ENCODE results near the gene ALAS1.

ALAS1 gene

DNA sequence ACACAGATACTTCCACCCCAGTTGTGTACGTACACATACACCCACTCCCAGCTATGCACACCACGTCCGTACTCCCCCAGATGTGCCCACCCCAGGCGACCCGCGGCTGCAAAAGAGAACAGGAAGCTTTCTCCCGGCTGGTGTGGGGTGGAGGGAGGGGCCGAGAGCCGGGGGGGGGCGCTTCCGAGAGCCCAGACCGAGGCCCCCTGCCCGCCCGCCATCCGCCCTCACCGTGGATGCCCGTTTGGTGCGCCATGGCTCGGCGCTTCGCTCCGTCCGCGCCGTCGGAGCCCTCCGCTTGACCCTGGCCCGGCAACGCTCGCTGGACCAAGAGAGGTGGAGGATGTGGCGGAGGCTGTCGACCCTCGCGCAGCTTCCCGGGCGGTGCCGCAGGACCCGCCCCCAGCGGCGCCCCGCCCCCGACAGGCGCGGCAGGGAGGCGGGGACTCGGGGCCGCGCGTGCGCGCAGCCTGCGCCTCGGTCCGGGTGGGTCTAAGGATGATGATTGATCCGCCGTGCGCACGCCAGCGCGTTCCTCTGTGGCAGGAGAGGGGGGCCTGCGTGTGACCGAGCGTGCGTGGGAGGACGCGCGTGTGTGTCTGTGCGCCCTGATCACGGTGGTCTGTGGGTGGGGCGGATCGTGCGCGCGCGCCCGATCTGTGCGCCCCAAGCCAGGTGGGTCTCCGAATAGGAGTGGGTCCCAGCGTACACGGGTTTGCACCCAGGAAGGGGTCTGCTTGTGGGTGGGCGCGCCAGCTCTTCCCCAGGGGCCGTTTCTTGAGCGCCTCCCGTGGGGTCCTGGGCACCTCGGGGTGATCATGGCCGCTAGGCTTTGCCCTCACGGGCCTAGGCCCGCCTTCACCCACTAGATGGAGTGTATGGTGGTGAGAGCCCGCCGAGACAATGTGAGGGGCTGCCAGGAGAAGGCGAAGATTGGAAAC is 41.1 kb downstream of the ALAS1 start, which contains the start of gene TWF2:
TWF2 (minus strand) TSS at position 398 of the 941 bp plus-strand sequence; CDS start at position 256, 142 bp downstream.
- H3K9me3 ChIP-seq (ENCODE audit: control insufficient read depth, low read length), result no peaks in the 10 kb centered on the region
- no peaks in the 10 kb centered on the region for H3K27me3 ChIP-seq (replicated peaks; ENCODE audit: control insufficient read depth, insufficient read depth, low read length)
- H3K4me3 ChIP-seq (ENCODE audit: low read length), result peak within 1 kb of the TSS; percentile 87
- peaks cover 11% of the 10 kb centered on the region for H3K36me3 ChIP-seq (ENCODE audit: control insufficient read depth, insufficient read depth, low read length, severe bottlenecking)
- peak within 1 kb of the TSS; percentile 99 for H3K9ac ChIP-seq (ENCODE audit: low read length)
- peaks cover 50% of the 10 kb centered on the region for H3K4me1 ChIP-seq (ENCODE audit: control insufficient read depth, insufficient read depth, low read length)
- peak; percentile 93 for DNase-seq (ENCODE audit: low read depth)

DNA sequence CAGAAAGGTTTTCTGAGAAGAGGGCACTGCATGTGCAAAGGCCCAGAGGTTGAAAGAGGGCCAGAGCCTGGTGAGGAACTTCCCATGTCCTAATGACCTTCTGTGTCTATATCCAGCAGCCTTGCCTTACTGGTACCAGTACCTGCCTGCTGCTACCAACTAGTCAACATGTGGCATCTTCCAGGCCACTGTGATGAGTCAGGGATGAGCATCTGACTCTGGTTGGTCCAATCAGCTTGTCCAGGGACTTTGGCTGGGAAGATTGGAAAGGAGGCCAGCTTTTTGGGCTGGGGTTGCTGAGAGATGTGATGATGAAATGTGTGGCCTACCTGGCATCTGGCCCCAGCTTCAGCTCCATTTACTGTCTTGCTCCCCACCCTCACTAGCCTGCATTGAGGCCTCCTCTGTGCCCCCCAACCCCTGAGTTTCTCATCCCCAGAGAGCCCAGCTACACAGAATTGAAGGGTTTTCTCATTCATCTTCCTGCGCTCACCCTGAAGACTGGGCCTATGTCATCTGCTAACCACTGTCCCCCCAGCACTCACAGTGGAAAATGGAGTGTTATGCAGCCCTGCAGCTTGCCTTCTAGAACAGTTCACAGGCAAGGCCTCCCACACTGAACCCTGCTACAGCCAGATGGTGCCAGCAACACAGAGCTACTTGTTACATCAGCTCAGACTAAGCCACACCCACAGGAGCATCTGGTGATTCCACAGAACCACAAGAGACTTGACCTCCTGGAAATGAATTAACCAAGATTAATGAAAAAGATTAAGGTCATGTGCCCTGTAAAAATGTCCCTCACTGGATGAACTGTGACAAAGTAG is 42.3 kb downstream of the ALAS1 start:
- Histone ChIP-seq H3K27me3 (replicated peaks; ENCODE audit: control insufficient read depth, insufficient read depth, low read length) (no peaks in the 10 kb centered on the region), H3K4me1 (ENCODE audit: control insufficient read depth, insufficient read depth, low read length) (peaks cover 50% of the 10 kb centered on the region), H3K4me3 (ENCODE audit: low read length) (peak overlapping the region; percentile 87), H3K9me3 (ENCODE audit: control insufficient read depth, low read length) (no peaks in the 10 kb centered on the region), H3K36me3 (ENCODE audit: control insufficient read depth, insufficient read depth, low read length, severe bottlenecking) (no peaks in the 10 kb centered on the region), H3K9ac (ENCODE audit: low read length) (peak overlapping the region; percentile 99)
- DNase-seq (ENCODE audit: low read depth), result peak; percentile 92

DNA sequence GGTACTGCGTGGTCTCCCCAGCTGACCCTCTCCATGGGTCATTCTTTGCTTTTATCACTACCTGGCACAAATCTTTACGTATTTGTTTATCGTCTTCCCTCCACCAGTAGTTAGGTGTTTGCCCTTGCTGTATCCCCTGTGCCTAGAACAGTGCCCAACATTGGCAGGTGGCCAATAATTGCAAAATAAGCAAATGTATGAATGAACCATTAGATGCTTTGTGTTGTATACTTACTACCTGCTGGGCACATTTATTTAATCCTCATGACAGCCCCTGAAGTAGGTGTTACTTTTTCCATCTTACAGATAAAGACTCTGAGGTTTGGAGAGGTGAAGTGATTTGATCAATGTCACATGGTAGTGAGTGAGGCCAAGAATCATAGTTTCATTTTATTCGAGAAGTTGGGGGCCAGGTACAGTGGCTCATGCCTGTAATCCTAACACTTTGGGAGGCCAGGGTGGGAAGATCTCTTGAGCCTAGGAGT is 43.0 kb downstream of the ALAS1 start:
- no peak overlapping the region for H3K9ac ChIP-seq (ENCODE audit: low read length)
- no peaks in the 10 kb centered on the region for H3K27me3 ChIP-seq (replicated peaks; ENCODE audit: control insufficient read depth, insufficient read depth, low read length)
- H3K4me1 ChIP-seq (ENCODE audit: control insufficient read depth, insufficient read depth, low read length), result peaks cover 46% of the 10 kb centered on the region
- DNase-seq (ENCODE audit: low read depth), result no peak
- H3K36me3 ChIP-seq (ENCODE audit: control insufficient read depth, insufficient read depth, low read length, severe bottlenecking), result no peaks in the 10 kb centered on the region
- no peaks in the 10 kb centered on the region for H3K9me3 ChIP-seq (ENCODE audit: control insufficient read depth, low read length)
- no peak overlapping the region for H3K4me3 ChIP-seq (ENCODE audit: low read length)

GRCh38 chr3:52242039-52242438 is 44.1 kb downstream of the ALAS1 start:
- Histone ChIP-seq H3K9ac (ENCODE audit: low read length) (no peak overlapping the region), H3K36me3 (ENCODE audit: control insufficient read depth, insufficient read depth, low read length, severe bottlenecking) (no peaks in the 10 kb centered on the region), H3K4me3 (ENCODE audit: low read length) (no peak overlapping the region), H3K27me3 (replicated peaks; ENCODE audit: control insufficient read depth, insufficient read depth, low read length) (no peaks in the 10 kb centered on the region), H3K4me1 (ENCODE audit: control insufficient read depth, insufficient read depth, low read length) (peaks cover 51% of the 10 kb centered on the region), H3K9me3 (ENCODE audit: control insufficient read depth, low read length) (no peaks in the 10 kb centered on the region)
- DNase-seq (ENCODE audit: low read depth), result no peak

GRCh38 chr3:52243791-52244628 is 46.0 kb downstream of the ALAS1 start:
- DNase-seq (ENCODE audit: low read depth), result peak; percentile 79
- peaks cover 6% of the 10 kb centered on the region for H3K36me3 ChIP-seq (ENCODE audit: control insufficient read depth, insufficient read depth, low read length, severe bottlenecking)
- no peak overlapping the region for H3K4me3 ChIP-seq (ENCODE audit: low read length)
- no peak overlapping the region for H3K9ac ChIP-seq (ENCODE audit: low read length)
- H3K9me3 ChIP-seq (ENCODE audit: control insufficient read depth, low read length), result no peaks in the 10 kb centered on the region
- no peaks in the 10 kb centered on the region for H3K27me3 ChIP-seq (replicated peaks; ENCODE audit: control insufficient read depth, insufficient read depth, low read length)
- H3K4me1 ChIP-seq (ENCODE audit: control insufficient read depth, insufficient read depth, low read length), result peaks cover 40% of the 10 kb centered on the region

GRCh38 chr3:52245322-52246263 is 47.6 kb downstream of the ALAS1 start, which contains the start of gene PPM1M:
TSS of gene PPM1M (plus strand) at chr3:52245759. CDS start at chr3:52245825, 66 bp downstream.
- H3K9ac ChIP-seq (ENCODE audit: low read length), result peak within 1 kb of the TSS; percentile 85
- no peaks in the 10 kb centered on the region for H3K9me3 ChIP-seq (ENCODE audit: control insufficient read depth, low read length)
- peak within 1 kb of the TSS; percentile 82 for H3K4me3 ChIP-seq (ENCODE audit: low read length)
- H3K4me1 ChIP-seq (ENCODE audit: control insufficient read depth, insufficient read depth, low read length), result peaks cover 32% of the 10 kb centered on the region
- no peaks in the 10 kb centered on the region for H3K27me3 ChIP-seq (replicated peaks; ENCODE audit: control insufficient read depth, insufficient read depth, low read length)
- DNase-seq (ENCODE audit: low read depth), result peak; percentile 80
- peaks cover 22% of the 10 kb centered on the region for H3K36me3 ChIP-seq (ENCODE audit: control insufficient read depth, insufficient read depth, low read length, severe bottlenecking)

GRCh38 chr3:52246264-52246620 is 48.3 kb downstream of the ALAS1 start:
- no peaks in the 10 kb centered on the region for H3K27me3 ChIP-seq (replicated peaks; ENCODE audit: control insufficient read depth, insufficient read depth, low read length)
- peak overlapping the region; percentile 85 for H3K9ac ChIP-seq (ENCODE audit: low read length)
- peaks cover 25% of the 10 kb centered on the region for H3K4me1 ChIP-seq (ENCODE audit: control insufficient read depth, insufficient read depth, low read length)
- DNase-seq (ENCODE audit: low read depth), result no peak
- peaks cover 28% of the 10 kb centered on the region for H3K36me3 ChIP-seq (ENCODE audit: control insufficient read depth, insufficient read depth, low read length, severe bottlenecking)
- H3K4me3 ChIP-seq (ENCODE audit: low read length), result peak overlapping the region; percentile 82
- no peaks in the 10 kb centered on the region for H3K9me3 ChIP-seq (ENCODE audit: control insufficient read depth, low read length)

- Histone ChIP-seq H3K4me1 (ENCODE audit: control insufficient read depth, insufficient read depth, low read length) (peaks cover 25% of the 10 kb centered on the region), H3K4me3 (ENCODE audit: low read length) (peak overlapping the region; percentile 82), H3K9me3 (ENCODE audit: control insufficient read depth, low read length) (no peaks in the 10 kb centered on the region), H3K36me3 (ENCODE audit: control insufficient read depth, insufficient read depth, low read length, severe bottlenecking) (peaks cover 35% of the 10 kb centered on the region), H3K27me3 (replicated peaks; ENCODE audit: control insufficient read depth, insufficient read depth, low read length) (no peaks in the 10 kb centered on the region), H3K9ac (ENCODE audit: low read length) (peak overlapping the region; percentile 85)
- DNase-seq (ENCODE audit: low read depth), result no peak
These were observed 48.9 kb downstream of the ALAS1 start for GRCh38 chr3:52246728-52247408.

- no peaks in the 10 kb centered on the region for H3K27me3 ChIP-seq (replicated peaks; ENCODE audit: control insufficient read depth, insufficient read depth, low read length)
- H3K4me1 ChIP-seq (ENCODE audit: control insufficient read depth, insufficient read depth, low read length), result peaks cover 25% of the 10 kb centered on the region
- H3K4me3 ChIP-seq (ENCODE audit: low read length), result no peak overlapping the region
- no peak overlapping the region for H3K9ac ChIP-seq (ENCODE audit: low read length)
- peaks cover 41% of the 10 kb centered on the region for H3K36me3 ChIP-seq (ENCODE audit: control insufficient read depth, insufficient read depth, low read length, severe bottlenecking)
- H3K9me3 ChIP-seq (ENCODE audit: control insufficient read depth, low read length), result no peaks in the 10 kb centered on the region
- no peak for DNase-seq (ENCODE audit: low read depth)
These were observed 49.6 kb downstream of the ALAS1 start for GRCh38 chr3:52247409-52248164.
